Skin of body (tissue), 2 donors: ENCODE data around the gene IQSEC1. TPM values are rescaled to one million over a fixed set of nuclear protein-coding genes. Genes with fewer than 3 reads are reported as not detected.

ENCODE experiments used
- DNase-seq: peaks from one replicate; lab custom pipeline; 2025; lab: John Stamatoyannopoulos, UW
- total RNA-seq: library from RNA; depleted of rRNA; stranded (reverse); fragments of >200 nt; gene quantifications from one replicate; pipeline ENCODE4 v1.2.3, GENCODE V29; 2014

IQSEC1 gene
- total RNA-seq, 1 donor from 2014 or later, result 21.5 TPM

GRCh38 chr3:12935861-12936830, 137.1 kb downstream of the IQSEC1 start:
- DNase-seq, result no peak

DNA sequence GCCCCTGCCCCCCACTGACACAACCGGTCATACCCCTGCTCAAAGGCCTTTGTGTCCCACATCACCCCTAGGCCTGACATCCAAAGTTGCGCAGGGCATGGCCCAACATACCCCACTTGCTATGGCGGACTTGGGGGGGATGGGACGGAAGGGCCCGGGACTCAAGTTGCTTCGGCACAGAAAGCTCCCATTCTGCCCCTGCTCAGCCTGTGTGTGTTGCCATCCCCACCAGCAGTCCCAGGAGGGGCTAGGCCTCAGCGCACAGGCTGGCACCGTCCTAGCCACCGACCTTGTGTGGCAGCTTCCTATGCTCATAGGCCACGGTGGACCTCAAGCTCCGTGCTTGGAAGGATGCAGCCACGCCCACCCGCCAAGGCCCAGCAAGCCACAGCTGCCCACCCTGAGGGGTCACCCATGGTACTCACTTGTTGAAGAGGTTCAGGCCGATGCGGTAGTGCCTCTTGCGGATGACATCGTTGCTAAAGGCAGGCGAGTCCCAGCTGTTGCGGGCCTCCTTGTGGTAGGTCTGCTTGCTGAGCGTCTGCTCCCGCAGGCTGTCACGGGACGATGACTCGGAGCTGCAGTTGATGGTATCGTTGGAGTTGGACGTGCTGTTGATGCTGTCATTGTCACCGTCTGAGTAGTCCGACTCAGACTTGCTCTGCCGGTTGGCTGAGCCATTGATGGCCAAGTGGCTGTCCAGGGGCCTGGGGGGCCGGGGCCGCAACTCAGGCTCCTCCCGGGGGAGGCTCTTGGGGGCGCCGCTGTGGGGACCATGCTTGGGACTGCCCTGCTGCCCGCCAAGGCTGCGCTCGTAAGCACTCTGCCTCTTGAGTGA, 138.0 kb downstream of the IQSEC1 start:
- DNase-seq, result no peak

DNA sequence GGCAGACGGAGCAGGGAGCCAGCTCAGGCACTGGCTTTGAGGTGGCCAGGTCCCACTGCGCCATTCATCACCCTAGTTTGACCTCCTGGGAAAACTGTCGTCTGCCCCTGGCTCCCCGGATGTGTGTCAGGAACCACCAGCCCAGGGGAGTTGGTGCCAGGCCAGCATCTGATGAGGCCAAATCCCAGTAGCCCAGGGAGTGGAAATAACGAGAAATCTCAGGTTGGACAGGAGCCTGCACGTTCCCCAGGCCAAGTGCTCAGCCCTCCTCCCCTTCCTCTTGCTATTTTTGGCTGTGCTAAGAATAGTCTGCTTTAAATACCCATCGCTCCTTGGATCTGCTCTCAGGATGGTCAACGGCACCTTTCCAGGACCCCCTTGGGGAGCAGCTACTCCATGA, 138.8 kb downstream of the IQSEC1 start:
- no peak for DNase-seq

- no peak for DNase-seq
These were observed 139.3 kb downstream of the IQSEC1 start for GRCh38 chr3:12933901-12934300.

GRCh38 chr3:12932754-12933153, 140.5 kb downstream of the IQSEC1 start:
- DNase-seq, result no peak

DNA sequence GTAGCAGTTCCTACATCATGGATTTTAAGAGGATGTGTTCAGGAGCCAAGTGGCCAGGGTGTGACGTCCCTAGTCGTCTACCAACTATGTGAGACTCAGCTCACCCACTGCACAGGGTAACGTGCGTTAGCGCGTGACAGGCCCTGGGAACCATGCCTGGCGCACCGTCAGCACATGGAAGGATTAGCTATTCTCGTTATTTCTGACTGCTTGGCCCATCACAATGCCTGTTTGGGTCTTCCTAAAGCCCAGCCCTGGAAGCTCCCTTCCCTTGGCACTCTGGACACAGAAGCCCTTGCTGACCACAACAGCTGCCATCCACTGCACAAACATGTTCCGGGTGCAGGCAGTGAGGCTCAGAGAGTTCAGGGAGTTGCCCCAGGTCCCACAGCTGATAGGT, 140.9 kb downstream of the IQSEC1 start:
- DNase-seq, result no peak

DNA sequence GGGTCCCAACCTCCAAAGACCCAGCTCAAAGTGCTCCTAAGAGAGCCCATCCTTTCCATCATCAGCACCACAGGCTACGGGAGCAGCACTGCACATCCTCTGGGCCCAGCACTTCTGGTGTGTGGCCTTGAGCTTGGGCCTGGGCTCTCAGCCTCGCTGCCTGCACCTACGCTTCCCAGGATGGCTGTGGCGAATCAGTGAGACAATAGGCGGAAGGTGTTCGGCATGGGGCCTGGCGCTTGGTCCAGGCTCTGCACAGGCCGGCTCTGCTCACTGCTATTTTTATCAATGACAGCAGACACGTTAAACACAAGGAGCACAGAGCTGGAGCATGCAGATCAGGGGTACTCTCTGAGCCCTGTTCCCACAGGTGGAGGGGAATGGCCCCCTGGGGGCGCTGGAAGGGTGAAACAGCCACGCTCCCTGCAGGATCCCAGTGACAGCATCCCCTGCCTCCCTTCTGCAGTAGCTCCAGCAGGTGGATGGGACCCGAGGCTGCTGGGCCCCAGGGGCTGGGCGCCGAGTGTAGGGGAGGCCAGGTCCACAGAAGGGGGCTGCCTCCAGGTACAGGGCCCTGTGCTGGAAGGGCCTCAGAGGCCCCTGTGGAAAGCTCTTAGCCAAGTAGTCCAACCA, 141.8 kb downstream of the IQSEC1 start:
- DNase-seq, result no peak

DNA sequence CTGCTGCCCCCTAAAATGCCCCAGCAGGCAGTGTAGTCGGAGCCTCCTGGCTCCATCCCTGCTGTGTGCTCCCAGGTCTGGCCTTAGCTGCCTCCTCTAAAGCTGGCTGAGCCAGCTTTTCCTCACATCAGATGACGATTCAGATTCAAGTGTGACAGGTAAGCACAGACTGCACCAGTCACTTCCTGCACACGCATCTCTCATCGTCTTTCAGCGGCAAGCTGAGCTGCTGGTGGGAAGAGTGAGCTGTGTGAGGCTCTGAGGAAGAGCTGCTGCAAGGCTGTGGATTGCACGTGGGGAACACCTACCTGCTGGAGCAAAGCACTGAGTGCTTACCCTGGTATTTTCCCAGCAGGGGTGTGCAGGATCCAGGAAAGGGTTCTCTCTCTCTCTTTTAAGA, 143.4 kb downstream of the IQSEC1 start:
- DNase-seq, result no peak

GRCh38 chr3:12926660-12927059, 146.6 kb downstream of the IQSEC1 start:
- no peak for DNase-seq

GRCh38 chr3:12925648-12926047, 147.6 kb downstream of the IQSEC1 start:
- DNase-seq, result no peak

- no peak for DNase-seq
These were observed 148.8 kb downstream of the IQSEC1 start for GRCh38 chr3:12924437-12924836.

DNA sequence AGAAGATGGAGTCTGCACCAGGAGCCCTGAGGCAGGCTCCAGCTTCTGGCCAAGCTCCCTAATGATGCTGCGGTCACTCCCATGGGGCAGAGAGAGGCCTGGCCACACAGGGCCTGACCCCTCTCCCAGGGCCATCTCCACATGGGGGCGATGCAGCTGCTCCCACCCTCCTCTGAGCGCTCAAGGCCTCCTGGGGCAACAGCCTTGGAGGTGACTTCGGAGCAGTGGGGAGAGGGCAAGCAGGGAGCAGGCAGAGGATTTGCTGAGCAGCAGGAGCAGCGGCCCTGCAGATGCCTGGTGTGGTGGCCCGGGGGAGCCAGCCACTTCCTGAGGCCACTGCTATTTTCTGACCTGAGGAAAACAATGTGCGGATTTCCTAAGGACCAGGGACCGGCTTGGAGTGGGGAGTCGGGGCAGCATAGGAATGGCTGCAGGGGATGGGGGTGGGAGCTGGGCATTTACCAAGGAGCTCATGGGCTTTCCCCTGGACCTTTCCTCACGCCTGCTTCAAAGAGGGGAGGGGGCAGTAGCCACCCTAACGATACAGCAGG, 150.3 kb downstream of the IQSEC1 start:
- no peak for DNase-seq

DNA sequence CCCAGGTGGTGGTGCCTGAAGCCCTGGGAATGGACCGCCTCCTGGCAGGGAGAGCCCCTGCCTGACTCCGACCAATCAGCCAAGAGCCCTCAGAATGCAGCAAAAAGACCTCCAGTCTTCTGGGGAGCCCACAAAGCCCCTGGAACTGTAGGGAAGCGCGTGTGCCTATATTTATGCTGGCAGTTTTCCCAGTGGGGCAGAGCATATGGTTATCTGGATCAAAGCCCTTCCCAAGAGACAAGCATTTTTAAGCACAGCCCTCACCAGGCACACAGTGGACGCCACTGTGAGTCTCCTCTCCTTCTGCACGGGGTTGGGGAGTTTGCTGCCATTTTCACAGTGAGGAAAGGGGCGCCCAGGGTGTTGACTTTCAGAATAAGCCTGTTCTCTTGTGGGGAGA, 150.9 kb downstream of the IQSEC1 start:
- no peak for DNase-seq

- DNase-seq, result no peak
These were observed 151.5 kb downstream of the IQSEC1 start for GRCh38 chr3:12921736-12922135.

DNA sequence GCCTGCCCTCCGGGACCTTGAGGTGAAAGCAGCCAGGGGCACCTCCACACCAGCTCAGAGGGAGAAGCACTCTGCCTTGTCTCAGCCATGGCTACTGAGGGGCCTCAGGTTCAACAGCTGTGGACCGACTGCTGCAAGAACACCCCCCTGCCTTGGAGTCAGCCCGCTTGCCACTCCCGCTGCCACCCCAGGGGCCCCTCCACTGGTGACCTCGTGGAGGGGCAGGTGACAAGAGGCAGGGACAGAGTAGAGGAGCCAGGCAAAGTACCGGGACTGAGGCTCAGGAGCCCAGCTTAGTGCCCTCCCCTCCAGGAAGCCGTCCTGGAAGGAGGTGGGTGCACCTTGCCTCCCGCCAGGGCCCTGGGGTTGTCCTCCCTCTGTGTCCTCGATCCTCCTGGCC, 152.3 kb downstream of the IQSEC1 start:
- DNase-seq, result no peak

DNA sequence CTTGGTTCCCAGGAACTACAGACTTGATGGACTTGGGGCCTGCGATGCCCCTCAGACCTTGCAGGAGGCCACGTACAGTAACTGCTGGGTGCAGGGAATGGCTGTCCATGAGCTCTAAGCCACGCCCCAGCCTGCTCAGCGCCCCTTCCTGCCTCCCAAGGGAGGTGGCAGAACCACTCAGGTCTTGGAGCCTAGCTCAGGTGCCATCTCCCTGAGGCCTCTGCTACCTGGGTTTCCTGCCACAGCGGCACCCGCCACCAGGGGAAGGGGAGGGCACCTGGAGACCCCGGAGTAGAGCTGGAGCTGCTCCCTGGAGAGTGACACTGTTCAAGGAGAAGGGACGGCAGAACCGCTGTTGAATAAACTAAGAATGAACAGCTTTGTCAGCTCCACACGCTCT, 154.0 kb downstream of the IQSEC1 start:
- no peak for DNase-seq

DNA sequence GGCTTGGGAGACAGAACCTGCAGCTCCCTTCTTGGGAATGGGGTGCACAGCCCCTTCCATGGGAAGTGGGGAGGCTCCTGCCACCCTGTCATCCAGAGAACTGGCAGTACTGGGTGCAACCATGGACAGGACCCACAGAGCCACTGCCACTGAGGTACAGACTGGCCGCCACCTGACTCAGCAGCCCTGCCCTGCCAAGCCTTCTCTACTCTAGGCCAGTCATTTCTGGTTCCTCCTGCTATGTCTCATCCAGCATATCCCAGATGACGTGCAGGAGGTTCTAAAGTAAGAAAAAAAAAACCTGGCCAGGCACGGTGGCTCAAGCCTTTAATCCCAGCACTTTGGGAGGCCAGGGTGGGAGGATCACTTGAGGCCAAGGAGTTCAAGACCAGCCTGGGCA, 155.0 kb downstream of the IQSEC1 start:
- DNase-seq, result no peak

DNA sequence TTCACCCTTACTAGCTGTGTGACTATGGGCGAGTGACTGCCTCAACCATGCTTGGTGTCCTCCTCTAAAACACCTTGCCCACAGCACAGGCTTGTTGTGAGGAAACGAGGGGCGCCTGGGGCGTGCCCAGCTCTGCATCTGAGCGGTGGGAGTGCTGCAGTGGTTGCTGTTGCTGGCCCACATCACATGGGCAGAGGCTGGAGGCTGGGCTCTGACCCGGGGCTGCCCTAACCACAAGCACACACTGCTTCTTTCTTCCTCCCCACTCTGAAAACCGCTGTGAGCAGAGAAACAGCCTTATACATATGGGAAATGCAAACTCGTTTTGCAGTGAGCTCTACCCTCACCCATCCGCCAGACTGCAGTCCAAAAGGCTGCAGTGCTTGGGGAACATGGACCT, 157.1 kb downstream of the IQSEC1 start:
- no peak for DNase-seq

DNA sequence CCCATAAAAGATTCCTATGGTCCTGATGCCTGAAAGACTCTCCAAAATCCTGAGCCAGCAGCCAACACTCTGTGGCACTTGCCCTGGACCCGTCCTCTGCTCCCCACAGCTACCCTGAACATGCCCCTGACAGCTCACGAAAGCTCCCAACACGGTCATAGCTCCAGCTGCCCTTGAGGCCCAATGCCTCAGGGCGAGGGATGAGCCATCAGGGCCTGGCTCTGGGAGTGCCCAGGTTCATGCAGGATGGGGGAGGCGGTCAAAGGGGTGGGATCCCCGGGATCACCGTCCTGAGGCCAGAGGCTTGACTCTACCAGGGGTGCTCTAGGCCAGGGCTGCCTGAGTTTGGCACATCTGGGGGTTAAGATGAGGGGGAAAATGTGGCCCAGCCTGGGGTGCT, 159.1 kb downstream of the IQSEC1 start:
- DNase-seq, result no peak

DNA sequence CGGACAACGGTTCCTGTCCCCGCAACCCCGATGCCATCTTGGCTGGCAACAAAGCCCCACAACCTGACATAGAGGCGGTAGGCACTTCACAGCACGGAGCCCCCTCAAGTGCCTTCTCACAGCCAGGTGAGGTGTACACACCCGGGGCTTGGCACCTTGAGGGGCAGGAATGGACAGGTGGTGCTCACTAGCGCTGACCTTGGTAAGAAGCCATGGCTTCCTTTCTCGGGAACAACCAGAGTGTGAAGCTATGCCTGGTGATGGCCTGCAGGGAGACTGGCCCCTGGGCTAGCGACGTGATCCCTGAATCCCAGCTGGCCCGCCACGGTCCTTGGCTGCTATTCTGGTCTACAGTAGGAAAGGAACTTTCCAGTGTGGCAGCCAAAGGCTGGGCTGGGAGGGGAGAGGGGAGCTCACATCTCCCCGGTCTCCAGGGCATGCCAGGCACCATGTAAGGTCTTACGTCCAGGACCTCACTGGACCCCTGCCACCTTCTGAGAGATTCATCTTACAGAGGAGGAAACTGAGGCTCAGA, 161.3 kb downstream of the IQSEC1 start:
- DNase-seq, result no peak

DNA sequence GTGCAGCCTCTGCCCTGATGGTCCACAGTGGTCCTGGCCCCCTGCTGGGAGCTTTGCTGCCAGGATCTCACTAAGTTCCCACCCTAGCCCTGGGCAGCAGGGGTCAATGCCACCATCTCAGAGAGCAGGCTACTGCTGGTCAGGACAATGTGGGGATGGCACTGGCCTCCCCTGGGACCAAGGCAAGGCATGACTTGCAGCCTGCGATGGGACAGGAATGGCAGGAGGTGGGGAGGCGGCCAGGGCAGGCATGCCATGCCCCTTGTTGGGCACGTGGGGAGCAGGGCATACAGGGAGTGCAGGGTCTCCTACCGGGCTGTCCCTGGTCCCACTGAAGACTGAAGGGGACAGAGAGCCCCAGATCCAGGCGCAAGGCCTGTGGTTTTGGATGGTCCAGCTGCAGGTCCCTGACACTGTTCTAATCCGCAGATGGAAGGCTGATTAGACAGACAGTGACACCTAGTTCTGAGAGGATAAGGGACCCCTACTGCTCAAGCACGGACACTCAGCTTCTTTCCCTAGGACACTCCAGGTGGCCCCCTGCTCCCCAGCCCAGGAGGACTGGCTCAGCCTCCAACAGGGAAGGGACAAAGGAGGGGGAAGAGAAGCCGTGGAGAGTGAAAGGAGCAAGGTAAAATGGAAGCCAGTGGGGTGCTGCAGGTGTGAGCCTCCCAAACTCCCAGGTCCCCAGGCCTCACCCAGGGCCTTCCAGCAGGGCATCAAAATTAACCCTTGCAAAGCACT, 162.7 kb downstream of the IQSEC1 start:
- DNase-seq, result no peak
